HPDE6-E6E7 (cell line): Measurements from ENCODE around the gene SDK2.
A peak's percentile ranks its signal among the peaks of the same experiment; 100 is the strongest.

Source experiments
- DNase-seq: peaks from one replicate; pipeline ENCODE4 v3.0.0; 2011; ENCODE audit warnings: missing footprints; ENCODE audit errors: extremely low spot score

SDK2 gene

GRCh38 chr17:73423806-73424205, 220.4 kb downstream of the SDK2 start:
- no peak for DNase-seq

- DNase-seq, result no peak
These were observed 221.0 kb downstream of the SDK2 start for GRCh38 chr17:73423159-73423715.

GRCh38 chr17:73422121-73422520, 222.1 kb downstream of the SDK2 start:
- DNase-seq, result no peak

GRCh38 chr17:73420897-73421296, 223.3 kb downstream of the SDK2 start:
- peak; percentile 74 for DNase-seq

GRCh38 chr17:73419881-73420280, 224.4 kb downstream of the SDK2 start:
- DNase-seq, result no peak

GRCh38 chr17:73419051-73419450, 225.2 kb downstream of the SDK2 start:
- DNase-seq, result no peak

- DNase-seq, result no peak
These were observed 228.5 kb downstream of the SDK2 start for GRCh38 chr17:73415782-73416181.

GRCh38 chr17:73414171-73414955, 229.9 kb downstream of the SDK2 start:
- DNase-seq, result no peak

- DNase-seq, result no peak
These were observed 231.3 kb downstream of the SDK2 start for GRCh38 chr17:73412914-73413313.

- DNase-seq, result no peak
These were observed 232.9 kb downstream of the SDK2 start for GRCh38 chr17:73411313-73411747.

GRCh38 chr17:73410586-73411312, 233.5 kb downstream of the SDK2 start:
- DNase-seq, result no peak

GRCh38 chr17:73404246-73404645, 240.0 kb downstream of the SDK2 start:
- DNase-seq, result no peak

GRCh38 chr17:73402466-73402865, 241.8 kb downstream of the SDK2 start:
- DNase-seq, result no peak

GRCh38 chr17:73401911-73402310, 242.3 kb downstream of the SDK2 start:
- no peak for DNase-seq

GRCh38 chr17:73400915-73401545, 243.2 kb downstream of the SDK2 start:
- no peak for DNase-seq

GRCh38 chr17:73399056-73399455, 245.2 kb downstream of the SDK2 start:
- no peak for DNase-seq

GRCh38 chr17:73397856-73398540, 246.2 kb downstream of the SDK2 start:
- DNase-seq, result no peak

- no peak for DNase-seq
These were observed 246.9 kb downstream of the SDK2 start for GRCh38 chr17:73397278-73397826.

- DNase-seq, result no peak
These were observed 247.6 kb downstream of the SDK2 start for GRCh38 chr17:73396431-73397277.
